Subcutaneous adipose tissue (tissue), 4 donors: Measurements from ENCODE around the gene LTBP3. TPM values are rescaled to one million over a fixed set of nuclear protein-coding genes. Genes with fewer than 3 reads are reported as not detected.

Source experiments
- total RNA-seq, 4 donors: library from RNA; depleted of rRNA; stranded (reverse); fragments of >200 nt; gene quantifications; one replicate each; pipeline ENCODE4 v1.1.0, GENCODE V29; 2016
- TF ChIP-seq, protein P1 (sequence below): fragments of 450-650 bp; IDR thresholded peaks from one replicate; pipeline ENCODE4 v1.5.1; 2016; ENCODE audit warnings: low read depth, mild to moderate bottlenecking, control low read depth, antibody characterized with exemption, moderate library complexity

LTBP3 gene
- total RNA-seq, 4 donors from 2014 or later = 24.8 to 81.3 (median 77.3) TPM

DNA sequence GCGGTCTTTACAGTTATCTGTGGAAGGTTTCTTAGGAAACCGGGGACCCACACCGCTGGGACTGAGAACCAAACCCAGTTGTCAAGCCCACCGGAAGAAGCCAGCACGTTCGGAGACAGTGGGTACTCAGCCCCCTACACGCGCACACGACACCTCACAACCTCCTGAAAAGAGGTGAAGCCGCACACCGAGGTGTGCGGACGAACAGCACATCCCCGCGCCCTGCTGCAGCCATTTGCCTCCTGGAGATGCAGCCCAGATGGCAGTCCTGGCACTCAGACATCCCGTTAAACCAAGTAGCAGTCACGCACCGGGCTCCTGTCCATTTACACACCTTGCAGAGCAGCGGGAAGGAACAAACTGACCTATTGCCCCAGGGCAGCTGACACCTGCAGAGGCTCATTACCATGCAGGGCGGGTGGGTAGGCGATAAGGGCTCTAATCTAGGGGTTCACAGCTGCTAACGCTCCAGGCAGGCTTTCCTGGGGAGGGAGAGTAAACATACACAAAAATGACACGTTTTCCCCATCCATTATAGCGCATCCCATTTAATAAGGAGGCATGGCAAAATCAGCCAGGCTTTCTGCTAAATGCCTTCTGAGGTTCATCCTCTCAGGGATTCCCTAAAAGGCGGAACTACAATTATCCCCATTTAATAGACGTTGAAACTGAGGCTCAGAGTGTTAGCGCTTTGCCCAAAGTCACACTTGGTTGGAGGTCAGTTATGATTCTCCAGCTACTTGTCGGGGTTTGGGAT lies 16.8 kb upstream of the LTBP3 start:
- TF ChIP-seq, protein P1, sequence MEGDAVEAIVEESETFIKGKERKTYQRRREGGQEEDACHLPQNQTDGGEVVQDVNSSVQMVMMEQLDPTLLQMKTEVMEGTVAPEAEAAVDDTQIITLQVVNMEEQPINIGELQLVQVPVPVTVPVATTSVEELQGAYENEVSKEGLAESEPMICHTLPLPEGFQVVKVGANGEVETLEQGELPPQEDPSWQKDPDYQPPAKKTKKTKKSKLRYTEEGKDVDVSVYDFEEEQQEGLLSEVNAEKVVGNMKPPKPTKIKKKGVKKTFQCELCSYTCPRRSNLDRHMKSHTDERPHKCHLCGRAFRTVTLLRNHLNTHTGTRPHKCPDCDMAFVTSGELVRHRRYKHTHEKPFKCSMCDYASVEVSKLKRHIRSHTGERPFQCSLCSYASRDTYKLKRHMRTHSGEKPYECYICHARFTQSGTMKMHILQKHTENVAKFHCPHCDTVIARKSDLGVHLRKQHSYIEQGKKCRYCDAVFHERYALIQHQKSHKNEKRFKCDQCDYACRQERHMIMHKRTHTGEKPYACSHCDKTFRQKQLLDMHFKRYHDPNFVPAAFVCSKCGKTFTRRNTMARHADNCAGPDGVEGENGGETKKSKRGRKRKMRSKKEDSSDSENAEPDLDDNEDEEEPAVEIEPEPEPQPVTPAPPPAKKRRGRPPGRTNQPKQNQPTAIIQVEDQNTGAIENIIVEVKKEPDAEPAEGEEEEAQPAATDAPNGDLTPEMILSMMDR = no peak

DNA sequence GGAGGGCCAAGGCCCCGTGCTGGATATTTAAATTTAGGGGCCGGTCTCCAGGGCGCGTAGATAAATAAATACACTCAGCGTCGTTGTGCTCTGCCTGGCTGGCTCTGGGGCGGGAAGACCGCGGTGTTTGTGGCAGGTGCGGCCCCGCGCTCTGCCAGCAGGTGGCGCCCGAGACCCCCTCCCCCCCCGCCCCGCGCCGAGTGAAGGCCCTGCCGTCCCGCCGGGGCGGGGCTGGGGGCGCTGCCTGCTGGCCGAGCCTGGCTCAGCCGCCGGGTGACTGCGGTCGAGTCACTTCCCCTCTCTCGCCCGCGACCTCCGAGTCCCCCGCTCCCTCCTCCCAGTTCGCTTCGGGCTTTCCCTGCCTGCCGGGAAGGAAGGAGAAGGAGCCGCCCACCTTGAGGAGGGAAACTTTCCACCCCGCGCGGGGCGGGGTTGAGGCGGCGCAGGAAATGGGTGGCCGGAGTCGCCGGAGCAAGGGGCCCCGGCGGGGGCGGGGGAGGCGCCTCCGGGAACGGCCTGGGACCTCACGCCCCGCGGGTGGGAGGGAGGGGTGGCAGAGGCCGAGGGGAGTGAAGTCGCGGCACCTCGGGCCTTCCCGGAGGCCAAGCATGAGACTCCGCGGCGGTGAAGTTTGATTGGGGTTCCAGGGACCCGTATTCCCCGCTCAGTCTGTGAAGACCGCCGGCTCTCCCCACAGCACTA lies 16.1 kb upstream of the LTBP3 start:
- TF ChIP-seq, protein P1 = no peak

DNA sequence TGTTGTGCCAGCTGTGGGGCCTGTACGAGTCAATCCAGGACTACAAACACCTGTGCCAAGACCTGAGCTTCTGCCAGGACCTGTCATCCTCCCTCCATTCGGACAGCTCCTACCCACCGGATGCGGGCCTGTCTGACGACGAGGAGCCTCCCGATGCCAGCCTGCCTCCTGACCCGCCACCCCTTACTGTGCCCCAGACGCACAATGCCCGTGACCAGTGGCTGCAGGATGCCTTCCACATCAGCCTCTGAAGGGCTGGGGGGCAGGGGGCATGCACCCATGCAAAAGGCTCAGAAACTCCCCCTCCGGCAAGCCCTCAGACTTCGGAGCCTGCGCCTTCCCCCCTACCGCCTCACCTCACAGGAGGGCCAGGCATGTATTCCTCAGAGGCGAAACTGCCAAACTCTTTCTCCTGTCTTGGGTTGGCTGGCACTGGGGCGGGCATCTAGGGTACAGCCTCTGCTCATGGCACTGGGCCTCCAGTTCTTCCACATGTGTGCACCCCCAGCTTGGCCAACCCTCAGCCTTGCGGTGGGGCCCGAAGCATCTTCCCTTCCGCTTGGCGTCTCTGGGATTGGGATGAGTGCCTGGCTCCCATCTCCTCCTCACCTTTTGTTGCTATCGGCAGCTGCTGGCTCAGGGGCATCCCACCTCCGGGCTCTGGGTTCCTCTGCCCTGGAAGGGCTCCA lies 15.4 kb upstream of the LTBP3 start:
- TF ChIP-seq, protein P1 = no peak

DNA sequence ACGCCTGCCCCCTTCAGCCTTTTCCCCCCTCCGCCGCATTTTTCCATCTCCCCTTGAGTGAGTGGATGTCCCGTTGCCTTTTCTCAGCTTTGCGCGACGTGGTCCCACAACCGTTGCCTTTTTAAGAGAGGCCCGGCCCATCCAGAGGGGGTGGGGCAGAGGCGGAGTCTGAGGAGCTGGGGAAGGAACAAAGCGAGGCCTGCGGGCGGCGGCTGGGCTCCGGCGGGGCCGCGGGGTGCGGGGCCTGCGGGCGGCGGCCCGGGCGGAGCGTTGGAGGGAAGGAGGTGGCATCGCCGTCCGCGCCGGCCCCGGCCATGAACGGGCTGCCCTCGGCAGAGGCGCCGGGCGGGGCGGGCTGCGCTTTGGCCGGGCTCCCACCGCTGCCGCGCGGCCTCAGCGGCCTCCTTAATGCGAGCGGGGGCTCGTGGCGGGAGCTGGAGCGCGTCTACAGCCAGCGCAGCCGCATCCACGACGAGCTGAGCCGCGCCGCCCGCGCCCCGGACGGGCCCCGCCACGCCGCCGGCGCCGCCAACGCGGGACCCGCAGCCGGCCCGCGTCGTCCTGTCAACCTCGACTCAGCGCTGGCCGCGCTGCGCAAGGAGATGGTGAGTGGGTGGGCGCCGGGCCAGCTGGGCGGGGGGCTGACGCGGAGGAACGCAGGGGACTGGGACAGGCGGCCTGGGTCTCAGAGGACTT lies 14.3 kb upstream of the LTBP3 start, which contains the start of gene FAM89B:
TSS of gene FAM89B (plus strand) at position 183 of the 696 bp plus-strand sequence. CDS start at position 315, 132 bp downstream.
- TF ChIP-seq, protein P1 = no peak

DNA sequence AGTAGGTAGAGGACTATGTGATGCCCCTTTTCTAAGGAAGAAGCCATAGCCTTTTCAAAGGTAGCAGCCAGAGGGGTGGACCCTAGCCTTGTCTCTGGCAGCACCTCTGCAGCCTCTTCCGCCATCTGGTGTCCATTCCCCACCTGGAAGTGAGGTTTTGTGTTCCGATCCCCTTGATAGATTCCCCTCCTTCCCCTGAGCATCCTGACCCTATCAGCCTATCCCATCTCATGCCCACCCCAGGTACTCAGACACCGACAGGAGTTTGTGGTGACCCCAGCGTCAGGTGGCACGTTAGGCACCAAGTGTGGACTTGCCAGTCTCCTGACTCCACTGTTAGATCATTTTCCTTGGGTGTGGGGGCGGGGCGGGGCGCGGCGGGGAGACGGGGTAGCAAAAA lies 13.8 kb upstream of the LTBP3 start:
- TF ChIP-seq, protein P1 = no peak

DNA sequence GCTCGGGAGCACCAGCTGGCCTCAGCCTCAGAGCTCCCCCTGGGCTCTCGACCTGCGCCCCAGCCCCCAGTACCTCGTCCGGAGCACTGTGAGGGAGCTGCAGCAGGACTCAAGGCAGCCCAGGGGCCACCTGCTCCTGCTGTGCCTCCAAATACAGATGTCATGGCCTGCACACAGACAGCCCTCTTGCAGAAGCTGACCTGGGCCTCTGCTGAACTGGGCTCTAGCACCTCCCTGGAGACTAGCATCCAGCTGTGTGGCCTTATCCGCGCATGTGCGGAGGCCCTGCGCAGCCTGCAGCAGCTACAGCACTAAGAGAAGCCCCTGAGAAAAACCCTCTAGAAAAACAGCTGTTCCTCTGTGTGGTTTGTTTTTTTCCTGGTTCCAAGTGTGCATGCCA lies 13.3 kb upstream of the LTBP3 start:
- TF ChIP-seq, protein P1 = no peak
